NCI-H2196 (cell line): ENCODE measurements around the gene NR3C2.
"Not testable (repeated sequence)": the region's sequence is repeated elsewhere in the genome, so short reads cannot be mapped to it uniquely, and the experiment has no call there.

Experiments used
- DNase-seq: peaks from one replicate; lab custom pipeline; 2025; ENCODE audit not compliant: unreplicated experiment; lab: John Stamatoyannopoulos, UW

The NR3C2 gene

DNA sequence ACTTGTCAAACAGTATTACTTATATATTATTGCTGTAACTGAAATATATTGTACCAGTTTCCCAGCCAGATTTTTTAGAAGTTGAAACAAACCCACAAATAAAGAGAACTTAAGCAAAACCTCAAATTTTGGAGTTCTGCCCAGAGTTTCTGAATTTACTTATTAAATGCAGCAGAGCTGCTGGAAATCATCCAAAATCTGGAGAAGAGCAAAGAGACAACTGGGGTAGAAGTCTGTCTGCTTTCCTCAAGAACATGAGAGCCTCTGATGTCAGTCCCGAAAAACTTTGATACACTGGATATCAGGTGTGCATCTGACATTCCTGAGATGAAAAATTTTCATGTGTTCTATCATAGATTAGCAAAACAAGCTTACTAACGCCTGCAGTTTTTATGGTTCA is 325.9 kb downstream of the NR3C2 start:
- DNase-seq, result no peak

DNA sequence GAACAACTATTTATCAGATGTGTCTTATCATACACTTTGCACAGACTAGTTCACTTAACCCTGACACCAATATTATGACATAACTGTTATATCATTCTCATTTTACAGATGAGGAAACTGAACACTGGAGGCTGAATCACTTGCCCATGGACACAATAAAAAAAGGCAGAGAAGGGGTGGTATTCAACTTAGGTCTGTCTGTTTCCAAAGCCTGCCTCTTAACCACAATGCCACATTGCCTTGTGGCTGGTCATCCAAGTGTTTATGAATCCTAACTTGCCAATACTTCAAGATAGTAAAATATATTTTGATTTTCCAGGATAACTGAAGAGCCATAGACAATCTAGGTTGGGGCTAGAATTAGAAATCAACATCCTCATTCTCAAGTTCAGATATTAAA is 327.8 kb downstream of the NR3C2 start:
- DNase-seq, result no peak

DNA sequence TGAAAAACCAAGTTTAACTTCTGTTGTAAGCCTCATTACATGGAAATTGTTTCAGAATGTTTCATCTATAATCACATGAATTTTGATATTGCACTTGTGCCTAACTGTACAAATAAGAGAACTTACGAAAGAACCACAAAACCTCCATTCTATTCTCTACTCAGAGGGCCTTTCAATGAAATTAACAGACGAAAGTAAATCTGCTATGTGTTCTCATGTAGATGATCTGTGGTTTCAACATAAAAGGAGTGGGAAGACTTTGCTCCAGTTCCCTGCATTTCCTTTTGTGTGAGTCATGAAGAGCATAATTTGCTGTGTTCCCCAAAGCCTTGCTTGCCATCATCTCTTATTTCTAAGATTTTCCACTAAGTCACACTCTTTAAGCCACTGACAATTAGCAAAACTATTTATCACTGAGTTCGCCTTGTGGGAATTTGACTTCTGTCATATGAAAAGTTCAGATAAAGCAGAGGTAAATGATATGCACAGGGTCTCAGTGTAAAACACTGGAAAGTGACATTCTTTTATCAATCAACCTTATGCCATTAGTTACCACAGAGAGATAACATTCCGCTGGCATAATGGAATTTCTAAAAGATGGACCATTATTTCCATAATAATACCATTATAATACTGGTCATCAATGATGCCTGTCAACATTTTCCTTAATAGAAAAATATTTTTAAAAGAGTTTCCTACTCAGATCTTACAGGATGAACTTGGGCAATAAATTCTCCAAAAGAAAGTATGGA is 329.8 kb downstream of the NR3C2 start:
- DNase-seq, result no peak

DNA sequence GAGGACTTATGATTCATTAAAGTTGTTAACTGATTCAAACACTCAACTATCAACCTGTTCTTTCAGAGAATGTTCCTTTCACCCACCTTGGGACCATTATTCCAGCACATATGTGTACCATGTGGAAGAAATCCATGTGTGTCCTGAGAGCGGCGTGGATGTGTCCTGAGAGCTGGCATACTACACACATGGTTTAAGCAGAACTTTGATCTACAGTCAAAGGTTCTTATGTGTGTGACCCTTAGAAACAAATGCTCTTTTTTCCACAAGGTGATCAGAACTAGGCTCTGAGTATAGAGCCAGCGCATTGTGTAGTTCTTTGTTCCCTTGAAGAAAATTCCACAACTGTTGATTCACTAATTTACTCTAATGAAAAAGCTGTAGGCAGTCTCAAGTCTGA is 332.0 kb downstream of the NR3C2 start:
- no peak for DNase-seq

DNA sequence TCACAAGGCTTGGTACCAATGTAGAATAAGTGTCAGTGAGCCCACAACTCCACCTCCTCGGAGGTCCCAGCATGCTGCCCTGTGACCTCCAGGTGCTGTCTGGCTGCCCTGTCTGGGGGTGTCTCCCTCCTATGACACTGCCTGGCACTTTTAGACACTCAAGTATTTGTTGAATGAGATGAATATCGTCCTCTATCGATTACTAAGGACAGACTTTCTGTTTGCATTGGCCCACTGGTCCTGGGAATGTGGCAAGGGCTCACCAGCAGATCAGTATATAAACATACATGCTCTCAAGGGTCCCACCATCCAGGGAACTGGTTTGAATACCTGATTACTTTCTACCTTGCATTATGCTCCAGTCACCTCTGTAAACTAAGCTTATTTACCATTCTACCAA is 333.0 kb downstream of the NR3C2 start:
- DNase-seq, result no peak

DNA sequence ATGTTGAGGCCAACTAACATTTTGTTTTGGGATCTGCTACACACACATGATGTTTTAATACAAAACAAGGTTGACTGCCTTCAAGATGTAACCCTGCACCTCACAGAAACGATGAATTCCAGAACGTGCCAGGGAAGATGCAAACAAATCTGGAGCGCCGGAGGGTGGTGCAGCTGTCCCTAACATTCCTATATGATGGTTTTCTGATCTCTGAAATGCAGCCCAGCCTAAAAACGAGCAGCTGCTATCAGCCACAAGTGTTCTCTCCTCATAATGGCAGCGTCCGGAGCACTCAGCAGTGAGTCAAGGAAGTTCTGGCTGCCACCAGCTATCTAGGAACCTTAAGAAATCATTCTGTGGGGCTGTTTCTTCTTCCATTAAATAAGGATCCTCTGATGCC is 333.4 kb downstream of the NR3C2 start:
- DNase-seq, result no peak

DNA sequence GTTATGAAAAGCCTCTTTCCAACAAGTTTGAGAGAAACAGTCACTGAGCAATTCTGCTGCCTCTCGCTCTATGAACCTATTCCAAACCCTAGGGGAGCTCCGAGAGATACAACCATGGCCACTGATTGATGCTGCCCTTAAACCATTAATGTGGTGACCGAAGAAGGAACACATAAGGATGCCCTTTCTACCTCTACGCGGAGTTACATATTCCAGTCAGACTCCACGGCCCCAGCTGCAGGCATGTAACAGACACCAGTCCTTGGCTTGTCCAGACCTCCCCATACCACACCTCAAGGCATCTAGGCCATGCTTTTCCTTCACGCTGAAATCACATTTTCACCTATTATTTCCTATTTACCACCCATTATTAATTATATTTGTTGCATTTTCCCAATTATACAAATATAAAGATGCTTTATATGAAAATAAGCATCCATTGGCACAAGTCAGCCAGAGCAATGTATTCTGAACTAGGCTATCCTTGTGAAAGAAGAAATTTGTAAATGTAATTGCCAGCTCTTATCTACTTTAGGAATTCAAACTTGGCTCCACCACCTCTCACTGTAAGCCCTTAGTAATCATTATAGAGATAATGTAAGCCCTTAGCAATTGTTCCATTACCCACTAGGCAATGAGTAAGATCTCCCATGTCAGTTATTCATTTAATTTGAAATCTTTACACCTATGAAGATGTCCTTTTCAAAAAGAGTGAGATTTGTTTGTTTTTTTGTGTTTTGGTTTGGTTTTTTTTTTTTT is 338.4 kb downstream of the NR3C2 start:
- no peak for DNase-seq

DNA sequence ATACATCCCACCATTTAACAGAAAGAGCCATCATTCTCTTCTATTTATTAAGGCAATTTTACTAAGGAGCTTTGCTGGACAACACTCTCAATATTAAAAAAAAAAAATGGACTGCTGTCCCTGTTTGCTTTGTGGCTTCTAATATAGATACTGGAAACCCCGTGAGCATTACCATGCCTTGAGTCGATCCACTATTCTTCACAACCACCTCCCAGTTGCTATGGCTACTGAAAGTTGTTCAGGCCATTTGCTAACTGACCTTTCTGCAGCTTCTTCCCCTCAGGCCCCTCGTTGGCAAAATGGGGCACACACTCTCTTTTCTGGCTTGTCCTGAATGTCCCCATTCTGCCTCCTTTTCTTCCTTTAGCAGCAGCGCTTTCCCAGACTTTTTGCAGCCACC is 340.4 kb downstream of the NR3C2 start:
- no peak for DNase-seq

DNA sequence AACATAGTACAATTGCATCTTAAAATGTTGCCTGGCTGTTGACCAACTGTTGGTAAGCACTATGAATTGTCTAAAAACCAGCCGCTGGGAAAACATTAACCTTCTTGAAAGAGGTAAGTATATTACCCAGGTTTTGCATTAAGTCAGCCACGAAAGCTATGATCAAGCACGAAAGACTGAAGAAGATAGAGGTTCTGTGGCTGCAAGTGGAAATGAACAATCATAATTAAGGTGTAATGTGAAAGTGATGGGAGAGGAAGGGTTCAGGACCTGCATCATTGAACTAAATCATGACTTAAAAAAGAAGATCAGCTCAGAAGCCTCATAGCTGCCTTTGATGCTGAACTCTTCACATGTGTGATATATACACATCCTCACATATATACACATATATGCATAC is 341.0 kb downstream of the NR3C2 start:
- DNase-seq, result no peak

DNA sequence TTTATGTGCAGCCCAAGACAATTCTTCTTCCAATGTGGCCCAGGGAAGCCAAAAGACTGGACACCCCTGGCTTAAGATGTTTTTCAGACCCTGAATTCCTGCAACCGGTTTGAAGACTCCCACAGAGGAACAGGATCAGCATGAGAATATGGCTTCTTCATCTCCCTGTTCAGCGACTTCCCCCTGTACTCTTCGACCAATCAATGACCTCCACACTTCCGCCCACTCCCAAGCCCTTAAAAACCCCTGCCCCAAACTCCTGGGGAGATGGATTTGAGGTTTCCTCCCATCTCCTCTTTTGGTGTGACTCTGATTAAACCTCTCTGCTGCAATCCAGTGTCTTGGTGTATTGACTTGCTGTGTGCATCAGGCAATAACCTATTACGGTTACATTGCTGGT is 344.4 kb downstream of the NR3C2 start:
- no peak for DNase-seq

DNA sequence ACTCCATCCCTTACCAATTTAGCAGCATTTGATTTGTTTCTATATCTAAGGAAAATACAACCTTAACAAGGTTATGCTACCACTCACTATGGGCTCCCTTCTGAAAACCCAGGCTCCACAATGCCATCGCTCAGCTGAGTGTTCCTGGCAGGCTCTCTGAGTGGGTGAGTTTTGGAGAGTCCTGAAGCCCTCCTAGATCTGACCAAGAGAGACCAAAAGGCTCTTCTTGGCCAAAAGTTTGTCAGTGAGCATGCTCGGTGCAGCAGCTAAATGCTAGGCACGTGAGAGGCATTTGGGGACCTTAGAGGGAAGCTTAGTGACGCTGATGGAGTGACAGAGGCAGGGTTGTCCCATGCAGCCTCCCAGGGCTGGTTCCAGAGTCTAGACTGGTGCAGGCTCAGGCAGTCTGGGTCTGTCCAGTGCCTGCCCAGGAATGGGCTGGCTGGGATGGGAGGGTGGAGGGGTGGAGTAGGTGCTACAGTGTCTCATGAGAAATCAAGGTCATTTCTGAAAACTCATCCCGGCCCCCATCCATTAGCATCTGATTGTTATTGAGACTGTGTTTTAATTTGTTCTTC is 346.8 kb downstream of the NR3C2 start:
- DNase-seq, result no peak

DNA sequence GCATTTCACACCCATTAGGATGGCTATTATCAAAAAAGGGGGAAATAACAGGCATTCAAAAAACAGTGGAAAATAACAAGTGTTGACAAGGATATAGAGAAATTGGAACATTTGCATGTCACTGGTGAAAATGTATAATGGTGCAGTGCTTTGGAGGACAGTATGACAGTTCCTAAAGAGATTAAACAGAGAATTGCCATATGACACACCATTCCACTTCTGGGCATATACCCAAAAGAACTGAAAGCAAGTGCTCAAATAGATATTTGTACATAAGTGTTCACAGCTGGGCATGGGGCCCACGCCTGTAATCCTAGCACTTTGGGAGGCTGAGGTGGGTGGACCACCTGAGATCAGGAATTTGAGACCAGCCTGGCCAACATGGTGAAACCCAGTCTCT is 348.1 kb downstream of the NR3C2 start:
- no peak for DNase-seq

DNA sequence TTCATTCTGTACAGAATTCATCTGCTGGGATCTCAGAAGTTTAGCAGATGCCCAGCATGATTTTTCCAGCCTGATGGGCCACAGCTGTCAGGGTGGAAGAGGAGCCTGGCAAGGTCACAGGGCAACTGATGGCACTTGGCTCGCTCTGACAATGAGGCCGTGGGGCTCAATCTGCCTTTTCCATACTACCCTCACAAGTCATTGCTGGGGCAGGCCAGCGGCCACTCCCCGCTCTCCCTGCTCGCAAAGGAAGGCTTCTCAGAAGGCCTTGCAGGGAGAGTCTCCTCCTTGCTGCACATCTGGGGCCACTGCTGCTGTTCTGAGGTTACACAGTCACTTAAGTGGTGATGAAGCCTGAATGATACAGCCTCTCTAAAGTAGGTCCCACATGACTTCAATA is 349.1 kb downstream of the NR3C2 start:
- no peak for DNase-seq

DNA sequence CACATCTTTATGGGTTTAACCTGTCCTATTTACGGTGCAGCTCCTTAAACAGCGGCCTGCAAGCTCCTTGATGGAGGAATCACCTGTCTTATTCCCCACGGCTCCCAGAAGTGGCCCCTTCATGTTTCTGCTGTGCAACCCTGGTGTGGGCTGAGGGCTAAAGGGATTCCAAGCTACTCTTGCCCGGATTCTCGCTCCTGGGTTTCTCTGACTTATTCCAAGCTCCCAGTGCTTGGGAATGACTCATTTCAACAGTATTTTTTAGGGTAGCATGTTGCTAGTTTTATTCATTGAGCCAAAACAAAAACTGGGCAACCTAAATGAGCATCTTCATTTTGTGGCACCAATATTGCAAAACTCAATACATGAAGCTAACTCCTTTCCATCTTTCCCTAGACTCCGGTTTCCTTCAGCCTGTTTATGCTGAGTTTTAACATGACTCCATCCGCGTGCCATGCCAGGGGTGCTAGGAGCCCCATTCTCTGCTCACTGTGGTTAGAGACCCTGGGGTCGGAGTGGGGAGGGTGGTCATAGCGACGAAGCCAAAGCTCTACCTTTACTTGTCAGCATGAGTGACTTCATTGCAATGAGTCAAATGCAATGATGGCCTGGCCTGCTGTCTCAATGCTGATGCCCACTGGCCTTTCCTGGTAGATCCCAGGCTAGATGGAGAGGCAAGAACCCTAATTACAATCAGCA is 349.7 kb downstream of the NR3C2 start:
- no peak for DNase-seq

DNA sequence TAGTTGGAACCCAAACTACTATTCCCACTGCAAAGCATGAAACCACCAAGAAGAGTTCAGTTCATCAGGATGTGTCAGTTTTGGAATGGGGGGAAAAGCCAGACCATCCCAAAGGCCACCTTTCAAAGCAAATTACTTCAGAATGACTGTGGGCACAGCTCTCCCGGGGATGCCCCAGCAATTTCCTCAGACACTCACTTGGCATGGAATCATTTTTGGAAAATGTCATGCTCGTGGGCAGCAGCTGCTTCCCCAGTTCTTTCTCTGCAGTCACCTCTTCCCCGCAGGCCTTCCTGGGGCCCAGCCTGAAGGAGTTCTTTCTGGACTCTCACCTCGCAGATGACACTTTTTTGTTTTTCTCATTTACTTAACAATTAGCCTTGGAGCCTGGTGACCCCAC is 350.3 kb downstream of the NR3C2 start:
- no peak for DNase-seq

DNA sequence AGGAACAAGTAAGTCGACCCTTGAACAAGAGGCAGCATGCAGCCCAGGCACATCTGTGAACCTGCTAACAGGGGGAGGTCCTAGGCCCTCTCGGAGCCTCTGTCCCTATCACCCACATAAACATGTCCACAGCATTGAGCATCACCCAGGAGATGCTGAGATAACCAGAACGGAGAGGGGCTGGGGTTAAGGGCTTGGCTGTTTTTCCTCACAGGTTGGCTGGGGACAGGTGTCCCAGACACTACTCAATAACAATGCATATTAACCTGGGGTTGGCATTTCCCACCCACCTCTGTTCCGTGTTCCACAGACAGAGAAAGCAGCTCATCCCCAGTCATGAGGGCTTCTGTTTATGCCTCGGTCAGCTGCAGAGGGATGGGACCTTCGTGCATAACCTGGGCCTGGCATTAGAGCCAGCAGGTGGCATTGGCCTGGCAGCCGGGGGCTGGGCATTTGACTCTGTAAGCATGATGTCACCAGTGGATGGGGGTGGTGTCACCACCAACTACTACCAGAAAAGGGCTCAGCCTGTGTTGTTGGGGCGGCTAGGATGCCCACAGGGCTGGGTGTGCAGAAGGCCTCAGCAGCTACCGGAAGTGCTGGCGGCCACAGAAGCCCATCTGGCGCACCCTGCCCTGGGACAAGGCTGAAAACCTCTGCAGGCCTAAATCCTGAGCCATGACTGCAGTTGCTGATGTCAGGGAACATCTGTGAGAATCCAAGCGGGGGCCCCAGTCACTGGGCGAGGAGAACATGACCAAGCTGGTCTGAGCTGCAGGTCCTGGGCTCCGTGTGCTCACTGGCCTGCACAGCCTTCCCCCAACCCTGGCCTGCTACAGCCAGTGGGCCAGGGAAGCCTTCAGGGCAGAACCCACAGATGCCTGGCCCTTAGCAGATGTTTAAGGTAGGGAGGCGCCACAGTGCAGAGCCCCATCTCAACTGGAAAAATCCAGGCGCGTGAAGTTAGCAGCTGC is 351.4 kb downstream of the NR3C2 start:
- DNase-seq, result no peak

DNA sequence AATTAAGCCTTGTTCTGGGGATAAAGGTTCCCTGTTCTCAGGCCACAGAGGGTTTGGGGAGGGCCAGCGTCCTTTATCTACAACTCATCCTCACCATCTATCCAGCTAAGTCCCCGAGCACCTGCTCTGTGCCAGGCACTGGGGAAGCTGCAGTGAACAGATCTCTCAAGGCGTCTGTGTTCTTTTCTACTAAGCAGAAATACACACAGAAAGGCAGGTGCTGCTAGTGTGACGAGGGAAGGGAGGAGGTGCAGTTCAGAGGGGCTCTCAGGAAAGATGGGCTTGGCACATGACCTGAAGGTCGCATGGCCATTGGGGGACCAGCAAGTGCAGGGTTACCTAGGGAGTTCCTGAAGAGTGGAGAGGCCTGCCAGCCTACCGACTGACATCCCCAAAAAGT is 352.2 kb downstream of the NR3C2 start:
- no peak for DNase-seq

DNA sequence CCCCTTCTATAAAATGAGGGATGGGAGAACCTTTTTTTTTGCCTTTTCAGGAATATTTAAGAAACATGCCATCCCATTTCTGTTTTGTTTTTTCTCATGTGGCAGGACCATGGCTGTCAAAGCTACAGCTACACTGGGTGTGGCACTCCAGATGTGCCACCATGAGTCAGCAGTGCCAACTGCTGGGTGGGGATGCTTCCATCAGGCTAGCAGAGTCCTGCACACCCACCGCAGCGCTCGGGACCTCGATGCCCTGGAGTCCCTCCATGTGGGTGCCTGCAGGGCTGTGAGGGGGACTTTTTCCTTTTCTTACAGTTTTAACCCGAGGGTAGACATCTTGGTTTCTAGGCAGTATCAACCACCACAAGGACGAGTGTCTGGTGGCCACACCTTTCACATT is 352.6 kb downstream of the NR3C2 start:
- no peak for DNase-seq

DNA sequence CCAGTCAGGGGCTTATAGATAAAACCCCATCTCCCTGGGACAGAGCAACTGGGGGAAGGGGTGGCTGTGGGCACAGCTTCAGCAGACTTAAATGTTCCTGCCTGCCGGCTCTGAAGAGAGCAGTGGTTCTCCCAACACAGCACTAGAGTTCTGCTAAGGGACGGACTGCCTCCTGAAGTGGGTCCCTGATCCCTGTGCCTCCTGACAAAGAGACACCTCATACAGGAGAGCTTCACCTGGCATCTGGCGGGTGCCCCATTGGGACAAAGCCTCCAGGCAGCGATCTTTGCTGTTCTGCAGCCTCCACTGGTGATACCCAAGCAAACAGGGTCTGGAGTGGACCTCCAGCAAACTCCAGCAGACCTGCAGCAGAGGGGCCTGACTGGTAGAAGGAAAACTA is 359.1 kb downstream of the NR3C2 start:
- DNase-seq, result not testable (repeated sequence)

DNA sequence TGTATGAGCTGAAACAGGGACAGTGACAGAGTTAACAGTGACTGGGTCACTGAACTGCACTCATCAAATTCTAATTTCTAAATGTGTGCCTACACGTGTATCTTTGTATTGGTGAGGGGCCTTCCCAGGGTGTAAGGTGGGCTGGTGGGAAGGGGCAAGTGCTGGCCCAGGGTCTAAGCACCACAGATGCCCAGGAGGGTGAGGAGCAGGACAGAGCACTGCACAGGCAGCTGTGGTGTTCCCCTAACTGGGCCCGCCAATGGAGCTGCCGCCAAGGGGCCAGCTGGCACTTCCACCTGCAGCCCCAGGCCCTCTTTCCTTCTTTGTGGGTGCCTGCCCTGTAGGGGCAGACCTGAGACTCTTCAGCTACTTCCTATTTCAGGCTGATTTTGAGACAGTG is 360.5 kb downstream of the NR3C2 start:
- DNase-seq, result no peak

DNA sequence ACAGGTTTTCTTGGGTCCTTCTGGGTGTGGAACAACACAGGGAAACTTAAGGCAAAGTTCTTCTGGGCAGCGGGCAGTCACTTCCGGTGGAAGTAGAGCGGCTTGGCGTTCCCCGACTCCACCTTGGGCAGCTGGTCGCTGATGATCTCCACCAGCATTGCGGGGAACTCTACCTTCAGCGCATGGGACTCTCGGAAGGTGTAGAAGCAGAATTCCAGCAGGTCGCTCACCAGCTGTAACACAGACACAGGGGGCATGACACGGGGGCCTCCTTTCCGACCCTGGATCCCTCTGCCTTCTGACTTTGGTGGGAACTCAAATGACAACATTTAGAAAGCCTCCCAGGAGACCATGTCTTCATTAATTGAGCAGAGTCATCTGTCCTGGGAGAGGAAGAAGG is 360.9 kb downstream of the NR3C2 start:
- DNase-seq, result no peak
